Activated T-cell treated with anti-CD3 and anti-CD28 coated beads, Interleukin-2, amount 50 U/mL, for 72 hours (primary cell): Measurements from ENCODE around the gene KMT2A. TPM values are rescaled to one million over a fixed set of nuclear protein-coding genes. Genes with fewer than 3 reads are reported as not detected.
"Not testable (repeated sequence)": the region's sequence is repeated elsewhere in the genome, so short reads cannot be mapped to it uniquely, and the experiment has no call there.

Source experiments
- ATAC-seq, 2 donors: fragments of 150-1000 bp; cut with Tn5 transposase; replicated peaks in 1 of 2; 2 replicates each; pipeline ENCODE4 v1.10.0; 2021; ENCODE audit warnings: moderate library complexity in 2 of 2, mild to moderate bottlenecking in 1 of 2
- DNase-seq, 2 donors: peaks; one replicate each; pipeline ENCODE4 v3.0.0; 2021 to 2022; ENCODE audit warnings: mixed read lengths in 1 of 2
- H3K27ac Mint-ChIP-seq: one replicate; pipeline ENCODE4 v1.8.0; 2022; ENCODE audit warnings: mild to moderate bottlenecking, moderate library complexity, mixed read lengths
- H3K27me3 Mint-ChIP-seq: one replicate; pipeline ENCODE4 v1.8.0; 2022; ENCODE audit warnings: low read depth, mixed read lengths
- H3K36me3 Mint-ChIP-seq, 2 donors: one replicate each; pipeline ENCODE4 v1.8.0; 2022; ENCODE audit warnings: mixed read lengths in 2 of 2, mild to moderate bottlenecking in 1 of 2; ENCODE audit not compliant: insufficient read depth in 2 of 2
- H3K4me1 Mint-ChIP-seq: one replicate; pipeline ENCODE4 v1.8.0; 2022; ENCODE audit warnings: low read depth, mixed read lengths
- H3K4me3 Mint-ChIP-seq, 2 donors: one replicate each; pipeline ENCODE4 v1.8.0; 2022; ENCODE audit warnings: mild to moderate bottlenecking in 2 of 2, mixed read lengths in 2 of 2, moderate library complexity in 2 of 2
- H3K9me3 Mint-ChIP-seq, 2 donors: one replicate each; pipeline ENCODE4 v1.8.0; 2022; ENCODE audit warnings: mixed read lengths in 2 of 2
- total RNA-seq, 2 donors: library from RNA; stranded (reverse); gene quantifications; one replicate each; pipeline ENCODE4 v1.2.3, GENCODE V29; 2022

Gene KMT2A
- total RNA-seq, 2 donors from 2014 or later, result 106 to 124 TPM

DNA sequence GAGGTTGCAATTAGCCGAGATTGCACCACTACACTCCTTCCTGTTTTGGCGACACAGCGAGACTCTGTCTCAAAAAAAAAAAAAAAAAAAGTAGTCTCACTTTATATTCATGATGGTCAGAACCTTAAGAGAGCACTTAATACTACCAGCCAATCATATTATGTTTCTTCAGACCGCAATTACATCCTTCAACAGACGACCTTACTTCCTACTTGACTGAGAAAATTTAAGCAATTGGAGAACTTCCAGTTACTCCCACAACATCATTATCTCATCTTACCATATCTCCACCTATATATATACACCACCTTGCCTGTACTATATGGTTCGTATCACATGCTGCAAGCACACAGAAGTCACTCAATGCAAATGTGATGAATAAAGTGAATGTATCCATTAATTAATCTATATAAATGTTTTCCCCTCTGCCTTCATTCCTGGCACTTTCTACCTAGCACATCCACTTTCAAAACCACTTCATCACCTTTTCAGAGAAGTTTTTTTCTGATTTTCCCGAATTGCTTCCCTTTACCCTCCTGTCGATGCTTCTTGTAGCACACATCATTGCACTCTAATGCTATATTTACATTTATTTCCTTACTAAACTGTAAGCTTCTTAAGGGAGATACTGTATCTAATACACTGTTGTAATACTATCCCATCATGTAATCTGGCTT is 21.1 kb upstream of the KMT2A start:
- no peaks in the 10 kb centered on the region for H3K27me3 Mint-ChIP-seq

DNA sequence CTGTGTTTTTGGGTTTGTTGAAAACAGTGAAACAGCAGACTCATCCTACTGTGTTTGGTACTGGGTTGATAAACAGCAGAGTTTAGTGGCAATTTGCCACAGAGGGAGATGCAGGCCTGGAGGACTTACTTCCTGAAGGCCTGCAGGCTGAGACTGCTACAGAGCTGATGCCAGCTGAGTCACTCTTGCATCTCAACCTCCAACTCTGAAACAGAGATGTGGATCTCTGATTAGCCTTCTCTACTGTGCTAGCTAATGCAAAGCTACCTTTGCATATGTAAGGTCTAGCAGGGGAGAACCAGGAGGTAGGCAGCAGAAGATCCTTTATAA is 20.6 kb upstream of the KMT2A start:
- Mint-ChIP-seq H3K9me3 (no peaks in the 10 kb centered on the region), H3K27me3 (no peaks in the 10 kb centered on the region), H3K36me3 (no peaks in the 10 kb centered on the region), H3K4me3 (no peak overlapping the region), H3K4me1 (no peaks in the 10 kb centered on the region), H3K27ac (no peak overlapping the region)
- DNase-seq (peak in 1 of 2 donors; percentile 33), ATAC-seq (peak; percentile 84 to 87)

More for the DNA sequence above, 21.1 kb upstream of the KMT2A start:
- H3K36me3 Mint-ChIP-seq, result peaks cover 0 to 3% of the 10 kb centered on the region in 2 donors
- H3K4me3 Mint-ChIP-seq, result no peak overlapping the region
- DNase-seq, result no peak
- H3K9me3 Mint-ChIP-seq, result no peaks in the 10 kb centered on the region
- H3K27ac Mint-ChIP-seq, result no peak overlapping the region
- ATAC-seq, result no peak
- H3K4me1 Mint-ChIP-seq, result no peaks in the 10 kb centered on the region

DNA sequence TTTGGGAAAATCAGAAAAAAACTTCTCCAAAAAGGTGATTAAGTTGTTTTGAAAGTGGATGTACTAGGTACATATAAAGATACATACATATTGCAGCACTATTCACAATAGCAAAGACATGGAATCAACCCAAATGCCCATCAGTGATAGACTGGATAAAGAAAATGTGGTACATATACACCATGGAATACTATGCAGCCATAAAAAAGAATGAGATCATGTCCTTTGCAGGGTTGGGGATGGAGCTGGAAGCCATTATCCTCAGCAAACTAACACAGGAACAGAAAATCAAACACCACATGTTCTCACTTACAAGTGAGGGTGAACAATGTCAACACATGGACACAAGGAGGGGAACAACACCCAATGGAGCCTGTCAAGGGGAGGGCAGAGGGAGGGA is 19.4 kb upstream of the KMT2A start:
- not testable (repeated sequence) for DNase-seq, H3K36me3 Mint-ChIP-seq, H3K27ac Mint-ChIP-seq, H3K4me1 Mint-ChIP-seq, H3K9me3 Mint-ChIP-seq, H3K4me3 Mint-ChIP-seq, H3K27me3 Mint-ChIP-seq, ATAC-seq

DNA sequence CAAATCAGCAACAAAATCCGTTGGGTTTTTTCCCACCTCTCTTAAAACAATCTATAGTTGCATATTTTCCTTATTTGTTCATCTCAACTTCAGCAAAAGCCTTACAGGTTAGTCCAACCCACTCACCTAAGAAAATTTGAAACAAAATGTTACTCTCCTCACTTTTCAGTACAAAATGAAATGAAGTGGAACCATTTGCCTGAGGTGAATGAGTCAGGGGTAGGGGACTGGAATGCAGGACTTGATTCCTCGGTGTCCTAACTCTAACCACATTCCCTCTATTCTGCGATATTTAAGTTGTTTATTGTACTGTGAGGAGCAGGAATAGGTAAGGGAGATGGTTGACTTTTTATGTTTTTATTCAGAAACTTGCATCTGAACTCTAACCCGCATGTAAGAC is 18.5 kb upstream of the KMT2A start:
- H3K27me3 Mint-ChIP-seq, result no peaks in the 10 kb centered on the region
- DNase-seq (no peak), ATAC-seq (no peak)
- H3K9me3 Mint-ChIP-seq, result no peaks in the 10 kb centered on the region
- no peak overlapping the region for H3K4me3 Mint-ChIP-seq
- no peaks in the 10 kb centered on the region for H3K4me1 Mint-ChIP-seq
- H3K36me3 Mint-ChIP-seq, result no peaks in the 10 kb centered on the region
- H3K27ac Mint-ChIP-seq, result no peak overlapping the region

DNA sequence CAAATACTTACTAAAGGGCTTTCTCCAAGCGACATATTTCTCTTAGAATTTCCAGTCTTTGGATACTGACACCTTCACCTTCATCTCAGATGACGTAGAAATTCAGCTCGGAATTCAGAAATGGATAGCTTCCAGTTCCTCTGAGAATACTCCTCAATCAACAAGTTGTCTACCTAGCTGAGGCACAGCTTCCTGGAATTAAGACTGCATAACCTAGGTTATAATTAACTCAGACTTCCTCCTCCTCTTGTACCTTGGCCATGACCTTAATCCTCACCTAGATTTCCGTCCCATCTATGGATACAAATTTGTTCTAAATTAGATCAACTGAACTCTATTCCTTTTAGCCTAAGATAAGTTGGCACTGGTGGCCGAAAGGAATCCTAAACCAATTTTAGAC is 17.5 kb upstream of the KMT2A start:
- no peak overlapping the region for H3K4me3 Mint-ChIP-seq
- DNase-seq (no peak), ATAC-seq (no peak)
- H3K4me1 Mint-ChIP-seq, result no peaks in the 10 kb centered on the region
- no peaks in the 10 kb centered on the region for H3K27me3 Mint-ChIP-seq
- H3K27ac Mint-ChIP-seq, result no peak overlapping the region
- no peaks in the 10 kb centered on the region for H3K9me3 Mint-ChIP-seq
- H3K36me3 Mint-ChIP-seq, result no peaks in the 10 kb centered on the region

DNA sequence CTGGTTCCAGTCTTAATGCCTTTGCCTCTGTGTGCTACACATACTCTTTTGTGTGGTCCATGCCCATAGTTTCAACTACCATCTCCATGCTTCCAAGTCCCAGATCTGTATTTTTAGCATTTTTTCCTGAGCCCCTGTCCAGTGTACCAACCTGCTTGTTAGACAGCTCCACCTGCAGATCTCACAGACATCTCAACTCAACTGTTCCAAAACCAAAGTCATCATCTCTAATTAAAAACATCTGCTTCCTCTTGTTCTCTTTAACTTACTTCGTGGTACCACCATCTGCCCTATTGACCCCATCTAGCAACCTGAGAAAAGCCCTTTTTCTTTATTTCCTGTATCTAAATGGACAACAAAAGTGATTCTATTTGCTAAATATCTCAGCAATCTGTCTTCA is 8.6 kb upstream of the KMT2A start:
- DNase-seq, result no peak
- Mint-ChIP-seq H3K4me3 (no peak overlapping the region), H3K4me1 (peaks cover 13% of the 10 kb centered on the region), H3K27ac (no peak overlapping the region), H3K9me3 (no peaks in the 10 kb centered on the region), H3K36me3 (no peaks in the 10 kb centered on the region), H3K27me3 (no peaks in the 10 kb centered on the region)
- ATAC-seq, result no peak

DNA sequence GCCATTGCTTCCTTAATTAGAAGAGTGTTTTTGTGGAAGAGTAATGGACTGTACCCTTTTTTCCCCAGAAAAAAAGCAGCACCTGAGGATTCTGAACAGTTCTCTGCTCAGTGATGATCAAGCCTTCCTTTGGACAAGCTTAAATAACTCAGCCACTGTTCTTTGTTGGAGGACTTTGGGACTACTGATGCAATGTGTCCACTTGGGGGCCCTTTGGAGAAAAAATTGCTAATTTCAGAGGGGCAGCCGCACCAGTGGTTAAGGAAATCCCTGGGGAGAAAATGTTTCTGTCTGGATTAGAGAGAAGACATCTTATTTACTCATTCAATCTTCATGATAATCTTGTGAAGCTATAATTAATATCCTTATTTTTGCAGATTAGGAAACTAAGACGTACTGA is 5.3 kb upstream of the KMT2A start:
- H3K4me1 Mint-ChIP-seq, result peaks cover 27% of the 10 kb centered on the region
- H3K27me3 Mint-ChIP-seq, result no peaks in the 10 kb centered on the region
- ATAC-seq, result no peak
- H3K9me3 Mint-ChIP-seq, result no peaks in the 10 kb centered on the region
- H3K4me3 Mint-ChIP-seq, result no peak overlapping the region
- no peak for DNase-seq
- H3K27ac Mint-ChIP-seq, result no peak overlapping the region
- no peaks in the 10 kb centered on the region for H3K36me3 Mint-ChIP-seq

DNA sequence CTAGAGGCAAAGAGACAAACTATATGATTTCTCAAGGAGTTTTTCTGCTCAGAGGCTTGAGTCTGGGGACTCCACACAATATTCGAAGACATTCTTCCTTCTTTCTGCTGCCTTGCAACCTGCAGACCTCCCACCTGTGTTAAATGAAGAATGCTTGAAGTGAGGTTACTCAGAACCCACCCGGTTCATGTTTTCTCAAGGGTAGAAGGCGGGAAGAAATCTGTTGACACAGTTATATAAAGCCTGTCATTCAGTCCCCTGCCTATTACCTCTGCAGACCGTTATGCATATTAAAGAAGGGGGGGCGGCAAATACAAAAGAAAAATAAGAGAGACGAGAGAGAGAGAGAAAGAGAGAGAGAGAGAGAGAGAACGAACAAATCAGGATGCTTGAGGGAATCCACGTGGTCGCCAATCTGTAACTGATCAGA is 2.2 kb upstream of the KMT2A start:
- Mint-ChIP-seq H3K27me3 (no peaks in the 10 kb centered on the region), H3K4me1 (peaks cover 24% of the 10 kb centered on the region), H3K27ac (peak overlapping the region; percentile 47), H3K36me3 (peaks cover 4% of the 10 kb centered on the region in 2 donors), H3K4me3 (peak overlapping the region; percentile 96 to 98), H3K9me3 (no peaks in the 10 kb centered on the region)
- DNase-seq (no peak), ATAC-seq (no peak)

DNA sequence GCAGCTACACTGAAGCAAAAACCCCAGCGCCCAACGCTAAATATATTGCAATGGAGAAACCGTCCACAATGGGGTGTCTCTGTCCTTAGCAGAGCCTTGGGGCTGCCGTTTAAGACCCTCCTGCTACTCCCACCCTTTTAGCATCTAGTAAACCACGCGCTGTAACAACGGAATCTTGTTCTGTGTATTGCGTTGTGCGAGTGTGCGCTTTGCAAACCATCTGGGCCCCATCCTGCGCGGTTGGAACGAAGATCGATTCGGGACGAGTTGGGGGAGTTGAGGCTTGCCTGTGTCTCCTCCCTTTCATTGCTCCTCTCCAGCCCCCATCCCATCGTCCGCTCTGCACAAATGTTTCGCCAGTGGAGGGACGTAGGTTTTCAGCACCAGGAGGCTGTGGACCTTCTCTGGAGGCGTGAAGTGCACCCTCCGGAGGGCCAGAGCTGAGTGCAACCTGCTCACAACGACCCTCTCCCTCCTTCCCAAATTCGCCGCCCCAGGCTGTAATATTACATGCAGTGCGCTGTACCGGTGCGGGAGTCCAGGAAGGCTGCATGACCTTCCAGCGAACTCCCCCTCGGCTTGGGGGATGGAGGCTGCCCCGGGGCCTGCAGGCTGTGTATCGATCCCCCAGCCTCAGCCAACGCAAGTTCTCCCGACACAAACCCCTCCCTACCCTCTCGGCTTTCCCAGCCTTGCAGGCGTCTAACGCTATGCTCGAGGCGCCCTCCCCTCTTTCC is 1.6 kb upstream of the KMT2A start:
- Mint-ChIP-seq H3K27ac (peak overlapping the region; percentile 90), H3K4me3 (peak overlapping the region; percentile 96 to 98), H3K4me1 (peaks cover 30% of the 10 kb centered on the region), H3K36me3 (peaks cover 4% of the 10 kb centered on the region in 2 donors), H3K27me3 (no peaks in the 10 kb centered on the region), H3K9me3 (no peaks in the 10 kb centered on the region)
- peak; percentile 44 to 55 for DNase-seq
- peak; percentile 11 to 21 for ATAC-seq

DNA sequence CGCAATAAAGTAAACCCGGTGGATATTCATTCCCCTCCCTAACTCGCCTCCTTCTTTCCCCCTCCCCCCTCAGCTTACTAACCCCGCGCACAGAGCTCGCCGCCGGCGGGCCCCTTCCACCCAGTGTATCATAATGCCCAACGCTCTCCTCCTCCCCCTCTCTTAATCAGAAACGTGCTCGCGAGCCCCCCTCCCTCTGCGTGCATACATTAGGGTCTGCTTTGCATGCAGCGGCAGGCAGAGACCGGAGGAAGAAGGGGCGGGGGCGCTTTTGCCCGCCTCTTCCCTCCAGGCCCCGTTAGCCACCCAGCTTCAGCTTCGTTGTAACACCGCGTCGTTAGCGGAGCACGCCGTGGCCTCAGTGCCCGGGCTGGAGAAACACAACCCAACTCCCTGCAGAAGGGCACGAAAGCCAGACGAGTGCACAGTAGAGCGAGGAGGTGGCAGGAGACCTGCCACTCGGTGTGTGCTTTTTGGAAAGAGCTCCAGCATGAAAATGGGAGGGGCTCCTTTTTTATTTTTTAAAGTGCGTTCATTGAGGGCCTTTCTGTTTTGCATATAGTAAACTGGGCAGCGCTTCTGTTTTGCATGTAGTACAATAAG is 901 bp upstream of the KMT2A start:
- peaks cover 4% of the 10 kb centered on the region in 2 donors for H3K36me3 Mint-ChIP-seq
- no peaks in the 10 kb centered on the region for H3K27me3 Mint-ChIP-seq
- DNase-seq (peak; percentile 65 to 77), ATAC-seq (peak; percentile 27 to 37)
- peaks cover 37% of the 10 kb centered on the region for H3K4me1 Mint-ChIP-seq
- peak overlapping the region; percentile 96 to 98 for H3K4me3 Mint-ChIP-seq
- H3K27ac Mint-ChIP-seq, result peak overlapping the region; percentile 90
- no peaks in the 10 kb centered on the region for H3K9me3 Mint-ChIP-seq

DNA sequence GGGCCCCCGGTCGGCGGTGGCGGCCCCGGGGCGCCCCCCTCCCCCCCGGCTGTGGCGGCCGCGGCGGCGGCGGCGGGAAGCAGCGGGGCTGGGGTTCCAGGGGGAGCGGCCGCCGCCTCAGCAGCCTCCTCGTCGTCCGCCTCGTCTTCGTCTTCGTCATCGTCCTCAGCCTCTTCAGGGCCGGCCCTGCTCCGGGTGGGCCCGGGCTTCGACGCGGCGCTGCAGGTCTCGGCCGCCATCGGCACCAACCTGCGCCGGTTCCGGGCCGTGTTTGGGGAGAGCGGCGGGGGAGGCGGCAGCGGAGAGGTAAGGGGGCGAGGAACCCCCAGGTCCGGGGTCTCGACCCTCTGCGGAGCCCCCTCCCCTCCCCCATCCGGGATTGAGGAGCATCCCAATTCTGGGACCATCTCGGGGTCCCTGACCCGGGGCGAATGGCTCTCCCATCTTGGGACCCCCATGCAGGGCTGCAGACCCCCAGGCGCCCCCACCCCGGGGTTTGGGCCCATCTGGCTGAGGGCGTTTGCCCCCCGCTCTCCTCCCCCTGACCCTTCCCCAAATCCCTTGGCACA is 431 bp downstream of the KMT2A start:
- Mint-ChIP-seq H3K27ac (no peak overlapping the region), H3K36me3 (peaks cover 4 to 11% of the 10 kb centered on the region in 2 donors), H3K4me3 (peak overlapping the region; percentile 94 to 99), H3K4me1 (peaks cover 50% of the 10 kb centered on the region), H3K9me3 (no peaks in the 10 kb centered on the region), H3K27me3 (no peaks in the 10 kb centered on the region)
- DNase-seq (peak; percentile 67 to 77), ATAC-seq (peak; percentile 42 to 51)

DNA sequence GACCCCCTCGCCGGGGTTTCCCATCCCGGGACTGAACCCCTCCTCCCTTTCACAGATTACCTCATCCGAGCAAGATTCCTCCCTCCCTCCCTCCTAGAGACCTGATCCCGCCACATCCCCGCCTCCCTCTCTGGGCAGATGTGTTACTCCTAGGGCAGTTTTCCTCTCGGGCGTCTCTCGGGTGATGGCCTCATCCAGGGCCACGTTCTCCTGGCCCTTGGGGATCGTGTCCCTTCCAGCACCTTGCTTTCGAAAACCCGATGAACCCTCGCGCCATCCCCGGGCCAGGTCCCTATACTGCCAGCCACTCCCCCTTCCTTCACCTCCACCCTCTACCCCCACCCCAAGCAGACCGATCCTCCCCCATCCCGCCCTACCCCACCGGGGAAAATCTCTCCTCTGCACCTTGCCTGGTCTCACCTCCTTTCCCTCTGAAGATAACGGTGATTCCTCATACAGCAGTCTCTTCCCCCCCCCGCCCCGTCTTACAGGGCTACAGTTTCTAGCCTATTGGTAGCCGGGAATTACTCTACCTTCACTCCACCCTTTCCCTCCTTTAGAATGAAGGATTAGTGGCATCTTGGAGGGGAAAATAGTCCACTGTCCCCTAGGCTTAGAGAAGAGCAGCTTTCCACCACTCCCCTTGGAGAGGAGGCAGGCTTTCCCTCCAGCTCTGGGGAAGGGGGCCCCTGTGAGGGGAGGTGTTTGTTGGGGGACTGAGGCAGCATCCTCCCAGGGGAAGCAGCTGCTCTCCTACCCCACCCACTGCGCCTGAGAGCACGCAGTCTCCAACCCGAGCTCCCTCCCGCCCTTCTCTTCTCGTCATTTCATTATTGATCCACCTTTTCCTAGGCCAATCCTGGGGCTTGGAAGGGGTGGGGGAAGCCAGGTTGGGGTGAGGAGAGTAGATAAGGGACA is 1.2 kb downstream of the KMT2A start:
- H3K27me3 Mint-ChIP-seq, result no peaks in the 10 kb centered on the region
- H3K9me3 Mint-ChIP-seq, result no peaks in the 10 kb centered on the region
- peaks cover 4 to 11% of the 10 kb centered on the region in 2 donors for H3K36me3 Mint-ChIP-seq
- peak overlapping the region; percentile 94 to 99 for H3K4me3 Mint-ChIP-seq
- H3K4me1 Mint-ChIP-seq, result peaks cover 58% of the 10 kb centered on the region
- no peak for ATAC-seq
- H3K27ac Mint-ChIP-seq, result peak overlapping the region; percentile 52
- DNase-seq, result peak; percentile 54 to 61
